Stimulated activated CD4-positive, alpha-beta T cell treated with anti-CD3 and anti-CD28 coated beads, Interleukin-2, amount 100 ng/mL, for 48 hours (primary cell): ENCODE measurements around the gene POU2F1.
"Not testable (repeated sequence)": the region's sequence is repeated elsewhere in the genome, so short reads cannot be mapped to it uniquely, and the experiment has no call there.

ENCODE experiments used
- DNase-seq, 2 donors: peaks; one replicate each; pipeline ENCODE4 v3.0.0-alpha.2; 2020

Gene POU2F1

GRCh38 chr1:167231873-167232450 lies 11.3 kb downstream of the POU2F1 start:
- no peak for DNase-seq

- DNase-seq, result no peak
These were observed 12.1 kb downstream of the POU2F1 start for GRCh38 chr1:167232801-167233200.

DNA sequence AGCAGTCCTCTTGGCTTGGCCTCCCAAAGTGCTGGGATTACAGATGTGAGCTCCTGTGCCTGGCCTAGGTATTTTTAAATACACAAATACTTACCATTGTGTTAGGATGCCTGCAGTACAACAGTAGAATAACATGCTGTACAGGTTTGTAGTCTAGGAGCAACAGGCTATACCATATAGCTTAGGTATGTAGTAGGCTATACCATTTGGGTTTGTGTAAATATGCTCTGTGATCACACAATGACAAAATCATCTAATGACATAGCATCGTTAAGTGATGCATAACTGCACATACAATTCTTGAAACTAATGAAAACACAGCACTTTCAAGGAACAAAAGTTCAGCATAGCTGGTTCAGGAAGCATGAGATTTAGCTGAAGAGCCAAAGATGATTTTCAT lies 12.7 kb downstream of the POU2F1 start:
- DNase-seq, result no peak

GRCh38 chr1:167237000-167237399 lies 16.3 kb downstream of the POU2F1 start:
- no peak for DNase-seq

GRCh38 chr1:167238713-167239112 lies 18.0 kb downstream of the POU2F1 start:
- DNase-seq, result no peak

DNA sequence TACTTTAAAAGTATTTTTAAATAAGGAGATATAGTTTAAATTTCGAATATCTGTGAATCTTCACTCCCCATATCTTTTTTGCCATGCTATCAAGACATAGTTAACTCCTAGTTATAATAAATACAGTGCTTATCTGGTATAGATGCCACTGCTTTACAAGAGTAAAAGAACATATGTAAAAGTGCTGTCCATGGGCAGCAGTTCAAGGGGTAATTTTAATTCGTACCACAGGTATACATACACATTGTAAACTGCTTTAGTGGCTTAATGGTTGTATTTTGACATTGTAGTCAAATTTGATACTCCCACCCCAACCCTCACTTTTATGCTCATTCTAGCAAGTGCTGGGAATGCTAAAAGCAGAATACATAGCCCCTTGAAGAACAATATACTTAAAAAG lies 18.6 kb downstream of the POU2F1 start:
- DNase-seq, result no peak

GRCh38 chr1:167244244-167244643 lies 23.6 kb downstream of the POU2F1 start:
- DNase-seq, result no peak

DNA sequence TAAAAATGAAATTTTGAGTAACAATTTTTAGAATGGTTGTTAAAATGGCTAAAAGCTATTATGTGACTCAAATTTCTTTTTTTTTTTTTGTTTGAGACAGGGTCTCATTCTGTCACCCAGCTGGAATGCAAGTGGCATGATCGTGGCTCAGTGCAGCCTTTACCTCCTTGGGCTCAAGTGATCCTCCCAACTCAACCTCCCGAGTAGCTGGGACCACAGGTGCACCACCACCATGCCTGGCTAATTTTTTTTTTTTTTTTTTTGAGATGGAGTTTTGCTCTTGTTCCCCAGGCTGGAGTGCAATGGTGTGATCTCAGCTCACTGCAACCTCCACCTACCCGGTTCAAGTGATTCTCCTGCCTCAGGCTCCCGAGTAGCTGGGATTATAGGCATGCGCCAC lies 24.5 kb downstream of the POU2F1 start:
- not testable (repeated sequence) for DNase-seq

DNA sequence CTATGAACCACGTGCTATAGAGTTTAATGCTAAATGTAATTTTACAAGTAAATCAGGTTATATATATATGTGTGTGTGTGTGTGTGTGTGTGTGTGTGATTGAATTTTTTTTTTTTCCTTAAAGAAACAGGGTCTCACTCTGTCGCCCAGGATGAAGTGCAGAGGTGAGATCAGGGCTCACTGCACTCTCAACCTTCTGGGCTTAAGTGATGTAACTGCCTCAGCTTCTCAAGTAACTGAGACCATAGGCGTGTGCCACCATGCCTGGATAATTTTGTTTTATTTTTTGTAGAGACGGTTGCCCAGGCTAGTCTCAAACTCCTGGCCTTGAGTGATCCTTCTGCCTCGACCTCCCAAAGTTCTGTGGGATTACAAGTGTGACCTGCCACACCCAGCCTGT lies 26.3 kb downstream of the POU2F1 start:
- no peak for DNase-seq

GRCh38 chr1:167247754-167248153 lies 27.1 kb downstream of the POU2F1 start:
- no peak for DNase-seq

- DNase-seq, result no peak
These were observed 28.3 kb downstream of the POU2F1 start for GRCh38 chr1:167248707-167249642.

GRCh38 chr1:167249702-167250101 lies 29.0 kb downstream of the POU2F1 start:
- no peak for DNase-seq

GRCh38 chr1:167250482-167250881 lies 29.8 kb downstream of the POU2F1 start:
- no peak for DNase-seq

- no peak for DNase-seq
These were observed 30.8 kb downstream of the POU2F1 start for GRCh38 chr1:167251472-167251871.

DNA sequence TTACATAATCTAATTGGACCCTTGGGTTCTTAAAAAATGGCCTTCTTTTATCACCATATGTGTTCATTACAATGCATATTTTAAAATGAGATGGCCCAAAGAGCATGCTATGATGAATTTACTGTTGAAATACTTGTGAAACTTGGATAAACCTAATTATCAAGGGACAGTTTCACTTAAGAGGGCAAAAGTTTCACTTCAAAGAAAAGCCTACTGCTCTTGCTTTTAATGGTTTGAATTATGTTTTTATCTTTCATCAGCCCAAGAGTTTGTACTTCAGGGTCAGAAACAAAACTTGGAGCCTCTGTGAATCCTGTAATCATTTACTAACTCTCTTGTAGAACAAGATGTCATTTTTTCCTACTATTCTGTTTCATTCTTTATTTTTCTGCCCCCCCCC lies 32.3 kb downstream of the POU2F1 start:
- DNase-seq, result no peak

DNA sequence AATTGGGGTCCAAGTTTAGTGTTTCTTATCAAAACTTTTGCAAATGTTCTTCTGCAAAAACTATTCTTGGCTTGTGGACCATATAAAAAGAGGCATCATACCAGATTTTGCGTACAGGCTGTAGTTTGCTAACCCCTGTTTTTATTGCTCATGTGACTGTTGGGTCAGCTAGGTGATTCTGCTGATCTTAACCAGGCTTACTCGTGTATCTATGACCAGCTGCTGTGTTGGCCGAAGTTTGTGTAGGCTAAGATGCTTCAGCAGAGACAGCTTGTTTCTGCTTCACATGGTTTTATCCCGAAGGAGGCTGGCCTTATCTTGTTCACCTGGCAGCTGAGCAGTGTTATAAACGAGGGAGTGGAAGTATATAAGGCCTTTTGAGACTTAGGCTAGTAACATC lies 38.2 kb downstream of the POU2F1 start:
- DNase-seq, result no peak

- no peak for DNase-seq
These were observed 42.1 kb downstream of the POU2F1 start for GRCh38 chr1:167262836-167263235.

GRCh38 chr1:167263344-167263743 lies 42.7 kb downstream of the POU2F1 start:
- no peak for DNase-seq

GRCh38 chr1:167263819-167264464 lies 43.3 kb downstream of the POU2F1 start:
- no peak for DNase-seq

GRCh38 chr1:167266965-167267364 lies 46.3 kb downstream of the POU2F1 start:
- DNase-seq, result no peak

- DNase-seq, result no peak
These were observed 47.7 kb downstream of the POU2F1 start for GRCh38 chr1:167268347-167268787.

GRCh38 chr1:167270349-167271092 lies 49.8 kb downstream of the POU2F1 start:
- no peak for DNase-seq

- no peak for DNase-seq
These were observed 51.8 kb downstream of the POU2F1 start for GRCh38 chr1:167272369-167272957.
